ENCODE data around the gene PLAC8L1.
A peak's percentile ranks its signal among the peaks of the same experiment; 100 is the strongest.
"Not testable (repeated sequence)": the region's sequence is repeated elsewhere in the genome, so short reads cannot be mapped to it uniquely, and the experiment has no call there.

Gene PLAC8L1

GRCh38 chr5:146108870-146109269 lies 3.5 kb upstream of the PLAC8L1 start:
- not testable (repeated sequence) for H3K9me3 Mint-ChIP-seq; H3K27ac Mint-ChIP-seq (ENCODE audit: low read depth); DNase-seq (ENCODE audit: low spot score in 2 of 2); H3K4me3 Mint-ChIP-seq; H3K4me1 Mint-ChIP-seq; H3K27me3 Mint-ChIP-seq; ATAC-seq (replicated peaks; ENCODE audit: extremely low read depth, poor library complexity, severe bottlenecking); H3K36me3 Mint-ChIP-seq (ENCODE audit: insufficient read depth)

DNA sequence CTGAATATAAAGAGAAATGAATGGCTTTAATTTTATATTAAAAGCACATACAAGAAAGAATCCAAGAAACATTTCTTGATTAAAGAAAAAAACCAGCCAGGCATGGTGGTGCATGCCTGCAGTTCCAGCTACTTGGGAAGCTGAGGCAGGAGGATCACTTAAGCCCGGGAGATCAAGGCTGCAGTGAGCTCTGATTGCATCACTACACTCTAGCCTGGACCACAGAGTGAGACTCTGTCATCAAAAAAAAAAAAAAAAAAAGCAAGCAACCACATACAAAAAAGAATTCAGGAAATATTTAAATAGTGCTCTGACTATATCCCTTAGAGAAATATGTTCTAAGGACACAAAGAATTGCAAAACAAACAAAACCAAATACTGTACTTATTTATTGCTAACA lies 2.5 kb upstream of the PLAC8L1 start:
- no peak for DNase-seq (ENCODE audit: low spot score in 2 of 2)
- no peaks in the 10 kb centered on the region for H3K27me3 Mint-ChIP-seq
- H3K4me1 Mint-ChIP-seq: no peaks in the 10 kb centered on the region
- ATAC-seq (replicated peaks; ENCODE audit: extremely low read depth, poor library complexity, severe bottlenecking): no peak
- H3K4me3 Mint-ChIP-seq: no peak overlapping the region
- no peak overlapping the region for H3K27ac Mint-ChIP-seq (ENCODE audit: low read depth)
- H3K36me3 Mint-ChIP-seq (ENCODE audit: insufficient read depth): peaks cover under 1% of the 10 kb centered on the region
- H3K9me3 Mint-ChIP-seq: no peaks in the 10 kb centered on the region

GRCh38 chr5:146103594-146103993 lies 1.8 kb downstream of the PLAC8L1 start:
- DNase-seq (ENCODE audit: low spot score in 2 of 2): no peak
- H3K27me3 Mint-ChIP-seq: no peaks in the 10 kb centered on the region
- no peaks in the 10 kb centered on the region for H3K9me3 Mint-ChIP-seq
- ATAC-seq (replicated peaks; ENCODE audit: extremely low read depth, poor library complexity, severe bottlenecking): no peak
- no peak overlapping the region for H3K27ac Mint-ChIP-seq (ENCODE audit: low read depth)
- no peak overlapping the region for H3K4me3 Mint-ChIP-seq
- no peaks in the 10 kb centered on the region for H3K4me1 Mint-ChIP-seq
- H3K36me3 Mint-ChIP-seq (ENCODE audit: insufficient read depth): no peaks in the 10 kb centered on the region

GRCh38 chr5:146101646-146102045 lies 3.7 kb downstream of the PLAC8L1 start:
- H3K4me3 Mint-ChIP-seq: no peak overlapping the region
- no peaks in the 10 kb centered on the region for H3K36me3 Mint-ChIP-seq (ENCODE audit: insufficient read depth)
- ATAC-seq (replicated peaks; ENCODE audit: extremely low read depth, poor library complexity, severe bottlenecking) (no peak), DNase-seq (ENCODE audit: low spot score in 2 of 2) (no peak)
- no peaks in the 10 kb centered on the region for H3K27me3 Mint-ChIP-seq
- H3K27ac Mint-ChIP-seq (ENCODE audit: low read depth): no peak overlapping the region
- H3K4me1 Mint-ChIP-seq: no peaks in the 10 kb centered on the region
- no peaks in the 10 kb centered on the region for H3K9me3 Mint-ChIP-seq

DNA sequence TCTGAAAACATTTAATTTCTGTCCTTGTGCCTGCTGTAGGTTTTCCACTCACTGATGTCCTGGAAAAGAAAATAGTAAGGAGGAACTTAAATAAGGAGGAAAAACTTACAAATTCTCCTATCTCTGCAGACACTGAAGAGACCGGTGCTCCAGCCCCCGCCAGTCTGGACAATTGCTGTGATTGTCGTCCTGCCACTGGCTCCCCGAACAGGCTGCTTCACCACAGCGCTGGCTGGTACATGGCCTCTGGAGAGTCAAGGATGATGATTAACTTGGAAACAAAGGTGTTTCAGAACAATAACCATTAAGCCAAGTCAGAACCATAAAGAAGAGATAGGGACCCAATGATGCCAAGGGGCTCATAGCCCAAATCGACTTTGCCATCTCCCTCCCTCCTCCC lies 7.3 kb downstream of the PLAC8L1 start:
- no peaks in the 10 kb centered on the region for H3K27me3 Mint-ChIP-seq
- no peaks in the 10 kb centered on the region for H3K36me3 Mint-ChIP-seq (ENCODE audit: insufficient read depth)
- H3K27ac Mint-ChIP-seq (ENCODE audit: low read depth): no peak overlapping the region
- no peak overlapping the region for H3K4me3 Mint-ChIP-seq
- H3K4me1 Mint-ChIP-seq: no peaks in the 10 kb centered on the region
- H3K9me3 Mint-ChIP-seq: no peaks in the 10 kb centered on the region
- DNase-seq (ENCODE audit: low spot score in 2 of 2) (no peak), ATAC-seq (replicated peaks; ENCODE audit: extremely low read depth, poor library complexity, severe bottlenecking) (no peak)

- Mint-ChIP-seq H3K4me3 (no peak overlapping the region), H3K9me3 (no peaks in the 10 kb centered on the region), H3K4me1 (no peaks in the 10 kb centered on the region), H3K27me3 (no peaks in the 10 kb centered on the region), H3K27ac (ENCODE audit: low read depth) (no peak overlapping the region), H3K36me3 (ENCODE audit: insufficient read depth) (no peaks in the 10 kb centered on the region)
- DNase-seq (ENCODE audit: low spot score in 2 of 2) (no peak), ATAC-seq (replicated peaks; ENCODE audit: extremely low read depth, poor library complexity, severe bottlenecking) (no peak)
Observed at GRCh38 chr5:146091881-146092280, 13.5 kb downstream of the PLAC8L1 start.

GRCh38 chr5:146089287-146089686 lies 16.1 kb downstream of the PLAC8L1 start:
- ATAC-seq (replicated peaks; ENCODE audit: extremely low read depth, poor library complexity, severe bottlenecking): no peak
- Mint-ChIP-seq H3K9me3 (no peaks in the 10 kb centered on the region), H3K4me1 (no peaks in the 10 kb centered on the region), H3K4me3 (no peak overlapping the region), H3K27me3 (no peaks in the 10 kb centered on the region), H3K36me3 (ENCODE audit: insufficient read depth) (no peaks in the 10 kb centered on the region), H3K27ac (ENCODE audit: low read depth) (no peak overlapping the region)
- no peak for DNase-seq (ENCODE audit: low spot score in 2 of 2)

DNA sequence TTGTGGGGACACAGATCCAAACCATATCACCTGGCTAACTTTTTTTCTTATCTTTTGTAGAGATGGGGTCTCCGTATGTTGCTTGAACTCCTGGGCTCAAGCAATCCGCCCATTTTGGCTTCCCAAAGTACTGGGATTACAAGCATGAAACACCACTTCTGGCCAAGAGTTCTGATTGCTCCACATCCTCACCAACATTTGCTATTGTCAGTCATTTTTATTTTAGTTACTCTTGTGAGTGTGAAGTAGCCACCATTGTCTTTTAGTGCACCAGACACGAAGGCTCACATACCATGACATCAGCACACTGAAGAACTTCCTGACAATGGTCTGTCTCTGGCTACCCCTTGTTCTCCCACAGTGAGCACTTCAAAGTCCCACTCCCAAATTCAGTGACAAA lies 17.3 kb downstream of the PLAC8L1 start:
- H3K4me1 Mint-ChIP-seq: no peaks in the 10 kb centered on the region
- no peaks in the 10 kb centered on the region for H3K9me3 Mint-ChIP-seq
- no peaks in the 10 kb centered on the region for H3K36me3 Mint-ChIP-seq (ENCODE audit: insufficient read depth)
- no peak for DNase-seq (ENCODE audit: low spot score in 2 of 2)
- ATAC-seq (replicated peaks; ENCODE audit: extremely low read depth, poor library complexity, severe bottlenecking): no peak
- no peaks in the 10 kb centered on the region for H3K27me3 Mint-ChIP-seq
- no peak overlapping the region for H3K4me3 Mint-ChIP-seq
- H3K27ac Mint-ChIP-seq (ENCODE audit: low read depth): no peak overlapping the region

GRCh38 chr5:146084376-146084775 lies 21.0 kb downstream of the PLAC8L1 start:
- H3K4me3 Mint-ChIP-seq: no peak overlapping the region
- no peak overlapping the region for H3K27ac Mint-ChIP-seq (ENCODE audit: low read depth)
- H3K27me3 Mint-ChIP-seq: no peaks in the 10 kb centered on the region
- peaks cover 11% of the 10 kb centered on the region for H3K4me1 Mint-ChIP-seq
- ATAC-seq (replicated peaks; ENCODE audit: extremely low read depth, poor library complexity, severe bottlenecking): no peak
- DNase-seq (ENCODE audit: low spot score in 2 of 2): no peak
- no peaks in the 10 kb centered on the region for H3K36me3 Mint-ChIP-seq (ENCODE audit: insufficient read depth)
- H3K9me3 Mint-ChIP-seq: no peaks in the 10 kb centered on the region

DNA sequence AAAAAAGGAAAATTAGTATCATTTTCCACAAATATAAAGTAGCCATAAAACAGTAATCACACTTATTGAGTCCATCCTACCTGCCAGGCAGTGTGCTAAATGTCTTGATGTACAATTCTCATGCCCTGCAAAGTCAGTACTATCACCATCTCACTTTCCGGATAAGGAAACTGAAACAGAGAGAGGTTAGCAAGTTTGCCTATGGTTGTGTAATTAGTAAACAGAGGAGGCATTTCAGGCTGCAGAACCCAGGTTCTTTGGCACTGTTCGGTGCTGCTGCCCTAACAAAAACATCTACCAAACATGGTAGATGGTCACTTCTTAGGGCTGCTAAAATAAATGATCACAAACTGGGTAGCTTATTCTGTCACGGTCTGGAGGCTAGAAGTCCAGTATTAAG lies 22.6 kb downstream of the PLAC8L1 start:
- ATAC-seq (replicated peaks; ENCODE audit: extremely low read depth, poor library complexity, severe bottlenecking) (no peak), DNase-seq (ENCODE audit: low spot score in 2 of 2) (no peak)
- H3K4me1 Mint-ChIP-seq: peaks cover 20% of the 10 kb centered on the region
- H3K27me3 Mint-ChIP-seq: no peaks in the 10 kb centered on the region
- no peak overlapping the region for H3K27ac Mint-ChIP-seq (ENCODE audit: low read depth)
- H3K4me3 Mint-ChIP-seq: no peak overlapping the region
- no peaks in the 10 kb centered on the region for H3K36me3 Mint-ChIP-seq (ENCODE audit: insufficient read depth)
- H3K9me3 Mint-ChIP-seq: no peaks in the 10 kb centered on the region

DNA sequence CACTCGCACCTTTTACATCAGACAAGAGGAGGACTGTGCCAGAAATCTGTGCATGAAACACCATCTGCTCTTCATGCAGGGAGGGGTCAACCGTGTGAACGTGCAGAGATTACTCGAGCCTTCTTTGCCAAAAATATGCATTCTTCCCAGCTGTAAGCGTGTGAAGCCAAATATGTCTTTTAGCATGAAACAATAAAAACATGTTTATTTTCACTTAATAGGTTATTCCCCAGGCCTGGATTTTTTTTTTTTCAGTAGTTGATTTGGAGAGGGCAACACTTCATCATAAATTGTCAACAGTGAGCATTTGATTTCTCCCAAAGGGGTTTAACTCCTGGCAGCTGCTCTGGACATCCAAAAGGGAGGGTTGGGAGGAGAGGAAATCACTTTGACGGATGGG lies 23.8 kb downstream of the PLAC8L1 start:
- H3K4me1 Mint-ChIP-seq: peaks cover 20% of the 10 kb centered on the region
- H3K9me3 Mint-ChIP-seq: no peaks in the 10 kb centered on the region
- H3K4me3 Mint-ChIP-seq: no peak overlapping the region
- no peaks in the 10 kb centered on the region for H3K36me3 Mint-ChIP-seq (ENCODE audit: insufficient read depth)
- H3K27ac Mint-ChIP-seq (ENCODE audit: low read depth): no peak overlapping the region
- ATAC-seq (replicated peaks; ENCODE audit: extremely low read depth, poor library complexity, severe bottlenecking) (no peak), DNase-seq (ENCODE audit: low spot score in 2 of 2) (no peak)
- H3K27me3 Mint-ChIP-seq: no peaks in the 10 kb centered on the region

DNA sequence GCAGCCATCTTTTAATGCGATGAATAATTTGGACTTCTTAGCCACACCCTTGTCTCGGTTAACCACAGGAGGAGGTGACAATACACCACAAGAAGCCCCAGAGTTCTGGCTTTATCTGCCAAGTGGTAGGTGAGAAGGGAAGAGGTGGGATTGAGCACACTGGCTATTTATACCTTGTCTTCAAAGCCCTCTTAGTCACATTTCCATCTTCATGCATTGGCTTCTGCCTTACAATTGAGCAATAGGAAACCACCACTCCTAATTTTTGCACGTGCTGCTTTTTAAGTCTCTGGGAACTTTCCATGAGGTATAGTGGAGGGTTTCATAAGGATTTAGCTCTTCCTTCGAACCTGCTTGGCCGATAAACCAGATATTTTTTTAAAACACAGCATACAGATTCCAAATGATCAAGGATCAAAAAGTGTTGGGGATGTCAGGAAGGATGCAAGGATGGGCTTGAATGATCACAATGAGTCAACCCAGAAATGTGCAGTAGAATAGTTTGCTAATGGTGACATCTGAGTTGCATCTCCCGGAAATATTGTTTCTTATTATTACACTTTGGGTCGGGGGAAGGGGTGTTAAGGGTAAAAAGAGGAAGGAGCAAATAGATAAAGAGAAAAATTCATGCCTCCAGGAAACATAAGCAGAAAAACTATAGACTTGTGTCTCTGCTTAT lies 25.5 kb downstream of the PLAC8L1 start:
- H3K4me3 Mint-ChIP-seq: no peak overlapping the region
- no peak for DNase-seq (ENCODE audit: low spot score in 2 of 2)
- H3K4me1 Mint-ChIP-seq: peaks cover 20% of the 10 kb centered on the region
- peak overlapping the region; percentile 63 for H3K27ac Mint-ChIP-seq (ENCODE audit: low read depth)
- no peaks in the 10 kb centered on the region for H3K9me3 Mint-ChIP-seq
- no peaks in the 10 kb centered on the region for H3K36me3 Mint-ChIP-seq (ENCODE audit: insufficient read depth)
- no peaks in the 10 kb centered on the region for H3K27me3 Mint-ChIP-seq
- peak; percentile 28 for ATAC-seq (replicated peaks; ENCODE audit: extremely low read depth, poor library complexity, severe bottlenecking)

GRCh38 chr5:146078566-146078965 lies 26.8 kb downstream of the PLAC8L1 start:
- Mint-ChIP-seq H3K27ac (ENCODE audit: low read depth) (no peak overlapping the region), H3K9me3 (no peaks in the 10 kb centered on the region), H3K27me3 (no peaks in the 10 kb centered on the region), H3K36me3 (ENCODE audit: insufficient read depth) (no peaks in the 10 kb centered on the region), H3K4me1 (peaks cover 20% of the 10 kb centered on the region), H3K4me3 (no peak overlapping the region)
- ATAC-seq (replicated peaks; ENCODE audit: extremely low read depth, poor library complexity, severe bottlenecking): no peak
- DNase-seq (ENCODE audit: low spot score in 2 of 2): no peak

DNA sequence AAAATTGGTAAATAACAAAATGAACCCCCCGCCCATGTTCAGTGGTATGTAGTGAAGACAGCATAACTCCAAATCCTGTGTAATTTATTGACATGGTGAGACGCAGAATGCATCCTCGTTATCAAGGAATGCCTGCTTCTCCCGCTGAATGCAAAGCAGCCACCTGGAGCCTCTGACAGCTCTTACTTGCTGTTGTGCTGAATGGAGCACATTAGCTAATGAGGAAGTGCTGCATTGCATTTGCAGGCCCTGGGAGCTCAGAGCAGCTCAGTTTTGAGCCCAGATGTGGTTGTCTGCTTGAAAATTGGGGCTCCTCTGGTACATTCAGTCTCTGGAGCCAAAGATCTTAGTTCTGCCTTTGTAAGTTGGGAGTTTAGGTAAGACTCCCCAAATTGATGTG lies 28.9 kb downstream of the PLAC8L1 start:
- Mint-ChIP-seq H3K36me3 (ENCODE audit: insufficient read depth) (no peaks in the 10 kb centered on the region), H3K4me3 (no peak overlapping the region), H3K9me3 (no peaks in the 10 kb centered on the region), H3K27me3 (no peaks in the 10 kb centered on the region), H3K27ac (ENCODE audit: low read depth) (no peak overlapping the region), H3K4me1 (peaks cover 20% of the 10 kb centered on the region)
- no peak for ATAC-seq (replicated peaks; ENCODE audit: extremely low read depth, poor library complexity, severe bottlenecking)
- no peak for DNase-seq (ENCODE audit: low spot score in 2 of 2)
